SJCRH30 (cell line): ENCODE measurements around the gene SH3BGRL2. TPM values are rescaled to one million over a fixed set of nuclear protein-coding genes. Genes with fewer than 3 reads are reported as not detected.

Source experiments
- DNase-seq, 2 experiments: peaks; one replicate each; pipeline ENCODE4 v3.0.0-alpha.2; 2015 to 2020
- H3K27ac ChIP-seq: fragments of 250-450 bp; sonication (Bioruptor Pico); 2 replicates; pipeline ENCODE4 v1.5.1; 2020; ENCODE audit warnings: mild to moderate bottlenecking, moderate library complexity
- H3K27me3 ChIP-seq: fragments of 250-450 bp; sonication (Bioruptor Pico); 2 replicates; pipeline ENCODE4 v1.5.1; 2020; ENCODE audit warnings: mild to moderate bottlenecking, moderate library complexity
- H3K36me3 ChIP-seq: fragments of 250-450 bp; sonication (Bioruptor Pico); 2 replicates; pipeline ENCODE4 v1.5.1; 2020; ENCODE audit warnings: mild to moderate bottlenecking, moderate library complexity
- H3K4me1 ChIP-seq: fragments of 250-450 bp; sonication (Bioruptor Pico); 2 replicates; pipeline ENCODE4 v1.5.1; 2020; ENCODE audit warnings: mild to moderate bottlenecking, moderate library complexity
- H3K4me3 ChIP-seq: fragments of 250-450 bp; sonication (Bioruptor Pico); 2 replicates; pipeline ENCODE4 v1.5.1; 2020; ENCODE audit warnings: mild to moderate bottlenecking, moderate library complexity
- H3K9me3 ChIP-seq: fragments of 250-450 bp; sonication (Bioruptor Pico); replicated peaks from 2 replicates; pipeline ENCODE4 v1.5.1; 2020; ENCODE audit warnings: mild to moderate bottlenecking, moderate library complexity
- total RNA-seq: library from RNA; depleted of rRNA; stranded (reverse); fragments of >200 nt; shearing (Covaris generic); gene quantifications from 2 replicates; pipeline ENCODE4 v1.2.3, GENCODE V29; 2014; rRNA removed

The SH3BGRL2 gene
- total RNA-seq, 1 experiment from 2014 or later = 9.0 TPM

DNA sequence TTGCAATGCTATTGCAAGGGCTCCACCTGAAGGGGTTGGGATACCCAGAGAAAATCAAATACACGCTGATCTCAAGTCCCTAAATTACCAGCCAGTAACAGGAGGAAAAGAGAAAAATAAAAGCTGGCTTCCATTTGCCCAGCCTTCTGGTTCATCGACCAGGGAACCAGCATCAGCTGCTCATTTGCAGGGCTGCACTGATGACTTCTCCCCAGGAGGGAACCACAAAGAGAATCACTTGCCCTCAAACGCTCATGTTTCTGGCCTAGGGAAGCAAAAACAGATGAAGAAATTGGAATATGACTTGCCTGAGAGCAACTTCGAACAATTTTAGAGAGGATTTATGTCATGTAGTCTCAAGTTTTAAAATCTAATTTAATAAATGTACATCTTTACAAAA lies 119.7 kb downstream of the SH3BGRL2 start:
- H3K4me1 ChIP-seq = no peaks in the 10 kb centered on the region
- no peaks in the 10 kb centered on the region for H3K36me3 ChIP-seq
- H3K27ac ChIP-seq = no peak overlapping the region
- H3K9me3 ChIP-seq = no peaks in the 10 kb centered on the region
- peak in 1 of 2 experiments; percentile 15 for DNase-seq
- 0 out of 2 replicates have a peak, but pooled peaks cover 4% of the 10 kb centered on the region for H3K27me3 ChIP-seq
- H3K4me3 ChIP-seq = no peak overlapping the region

Other genes starting within 250 kb of the SH3BGRL2 start
- 6.2 and 6.5 TPM in 2 replicates for gene LCA5, start 93.9 kb upstream of the SH3BGRL2 start, total RNA-seq